ENCODE data around the gene LENG1.
"Not testable (repeated sequence)": the region's sequence is repeated elsewhere in the genome, so short reads cannot be mapped to it uniquely, and the experiment has no call there.

LENG1 gene

GRCh38 chr19:54207676-54207982 is 48.1 kb upstream of the LENG1 start:
- Histone ChIP-seq H3K4me2 (ENCODE audit: low read depth, low read length, poor library complexity, severe bottlenecking) (peak overlapping the region; percentile 16), H3K9me2 (replicated peaks; ENCODE audit: low read depth, low read length) (no peaks in the 10 kb centered on the region), H4K20me1 (ENCODE audit: insufficient read depth, low read length, poor library complexity, severe bottlenecking) (peaks cover 84% of the 10 kb centered on the region), H3K4me3 (ENCODE audit: low read length, poor library complexity, severe bottlenecking) (no peak overlapping the region), H3K4me1 (ENCODE audit: insufficient read depth, low read length, poor library complexity, severe bottlenecking) (peaks cover 65% of the 10 kb centered on the region), H3K9me3 (ENCODE audit: insufficient read depth, low read depth, low read length) (no peaks in the 10 kb centered on the region), H3K27me3 (ENCODE audit: insufficient read depth, low read length, poor library complexity, severe bottlenecking) (no peaks in the 10 kb centered on the region), H3K36me3 (ENCODE audit: insufficient read depth, low read length) (peaks cover 64% of the 10 kb centered on the region), H3F3A (ENCODE audit: low read depth) (peaks cover 14% of the 10 kb centered on the region), H2AFZ (ENCODE audit: low read length) (no peak overlapping the region), H3K79me2 (ENCODE audit: insufficient read depth, low read length) (peaks cover 80% of the 10 kb centered on the region), H3K9ac (ENCODE audit: low read depth, low read length, poor library complexity, severe bottlenecking) (no peak overlapping the region)
- TF ChIP-seq CTCF (conservative IDR thresholded peaks at IDR 0.05; ENCODE audit: low read length): no peak
- TF ChIP-seq EZH2phosphoT487 (IDR thresholded peaks at IDR 0.05; ENCODE audit: borderline replicate concordance): no peak

GRCh38 chr19:54207193-54207592 is 47.7 kb upstream of the LENG1 start:
- H4K20me1 ChIP-seq (ENCODE audit: insufficient read depth, low read length, poor library complexity, severe bottlenecking): peaks cover 86% of the 10 kb centered on the region
- not testable (repeated sequence) for H3K27me3 ChIP-seq (ENCODE audit: insufficient read depth, low read length, poor library complexity, severe bottlenecking); H3K9ac ChIP-seq (ENCODE audit: low read depth, low read length, poor library complexity, severe bottlenecking); H3K4me3 ChIP-seq (ENCODE audit: low read length, poor library complexity, severe bottlenecking); H2AFZ ChIP-seq (ENCODE audit: low read length); H3K9me2 ChIP-seq (replicated peaks; ENCODE audit: low read depth, low read length); H3K9me3 ChIP-seq (ENCODE audit: insufficient read depth, low read depth, low read length)
- peaks cover 14% of the 10 kb centered on the region for H3F3A ChIP-seq (ENCODE audit: low read depth)
- peaks cover 68% of the 10 kb centered on the region for H3K36me3 ChIP-seq (ENCODE audit: insufficient read depth, low read length)
- H3K79me2 ChIP-seq (ENCODE audit: insufficient read depth, low read length): peaks cover 80% of the 10 kb centered on the region
- H3K4me2 ChIP-seq (ENCODE audit: low read depth, low read length, poor library complexity, severe bottlenecking): peak overlapping the region; percentile 100
- H3K4me1 ChIP-seq (ENCODE audit: insufficient read depth, low read length, poor library complexity, severe bottlenecking): peaks cover 69% of the 10 kb centered on the region

- Histone ChIP-seq H3K4me3 (ENCODE audit: low read length, poor library complexity, severe bottlenecking) (no peak overlapping the region), H3K79me2 (ENCODE audit: insufficient read depth, low read length) (peaks cover 80% of the 10 kb centered on the region), H3K36me3 (ENCODE audit: insufficient read depth, low read length) (peaks cover 72% of the 10 kb centered on the region), H3K27me3 (ENCODE audit: insufficient read depth, low read length, poor library complexity, severe bottlenecking) (no peaks in the 10 kb centered on the region), H4K20me1 (ENCODE audit: insufficient read depth, low read length, poor library complexity, severe bottlenecking) (peaks cover 89% of the 10 kb centered on the region), H3K4me2 (ENCODE audit: low read depth, low read length, poor library complexity, severe bottlenecking) (peak overlapping the region; percentile 100), H3K9ac (ENCODE audit: low read depth, low read length, poor library complexity, severe bottlenecking) (no peak overlapping the region), H3K9me2 (replicated peaks; ENCODE audit: low read depth, low read length) (no peaks in the 10 kb centered on the region), H3K4me1 (ENCODE audit: insufficient read depth, low read length, poor library complexity, severe bottlenecking) (peaks cover 73% of the 10 kb centered on the region), H3F3A (ENCODE audit: low read depth) (peaks cover 14% of the 10 kb centered on the region), H3K9me3 (ENCODE audit: insufficient read depth, low read depth, low read length) (no peaks in the 10 kb centered on the region), H2AFZ (ENCODE audit: low read length) (no peak overlapping the region)
- TF ChIP-seq CTCF (conservative IDR thresholded peaks at IDR 0.05; ENCODE audit: low read length) (no peak), EZH2phosphoT487 (IDR thresholded peaks at IDR 0.05; ENCODE audit: borderline replicate concordance) (no peak)
Observed at GRCh38 chr19:54206831-54207177, 47.3 kb upstream of the LENG1 start.

GRCh38 chr19:54206030-54206830 is 46.7 kb upstream of the LENG1 start:
- peaks cover 11% of the 10 kb centered on the region for H3F3A ChIP-seq (ENCODE audit: low read depth)
- H3K4me2 ChIP-seq (ENCODE audit: low read depth, low read length, poor library complexity, severe bottlenecking): peak overlapping the region; percentile 100
- no peak for TF ChIP-seq CTCF (conservative IDR thresholded peaks at IDR 0.05; ENCODE audit: low read length)
- no peak for TF ChIP-seq EZH2phosphoT487 (IDR thresholded peaks at IDR 0.05; ENCODE audit: borderline replicate concordance)
- H2AFZ ChIP-seq (ENCODE audit: low read length): no peak overlapping the region
- H3K79me2 ChIP-seq (ENCODE audit: insufficient read depth, low read length): peaks cover 86% of the 10 kb centered on the region
- H3K4me1 ChIP-seq (ENCODE audit: insufficient read depth, low read length, poor library complexity, severe bottlenecking): peaks cover 75% of the 10 kb centered on the region
- H3K9me2 ChIP-seq (replicated peaks; ENCODE audit: low read depth, low read length): no peaks in the 10 kb centered on the region
- H3K9ac ChIP-seq (ENCODE audit: low read depth, low read length, poor library complexity, severe bottlenecking): no peak overlapping the region
- H3K27me3 ChIP-seq (ENCODE audit: insufficient read depth, low read length, poor library complexity, severe bottlenecking): no peaks in the 10 kb centered on the region
- peaks cover 77% of the 10 kb centered on the region for H3K36me3 ChIP-seq (ENCODE audit: insufficient read depth, low read length)
- peaks cover 91% of the 10 kb centered on the region for H4K20me1 ChIP-seq (ENCODE audit: insufficient read depth, low read length, poor library complexity, severe bottlenecking)
- no peaks in the 10 kb centered on the region for H3K9me3 ChIP-seq (ENCODE audit: insufficient read depth, low read depth, low read length)
- peak overlapping the region; percentile 100 for H3K4me3 ChIP-seq (ENCODE audit: low read length, poor library complexity, severe bottlenecking)
